ENCODE data around the gene VSIG8.
A peak's percentile ranks its signal among the peaks of the same experiment; 100 is the strongest.

The VSIG8 gene

DNA sequence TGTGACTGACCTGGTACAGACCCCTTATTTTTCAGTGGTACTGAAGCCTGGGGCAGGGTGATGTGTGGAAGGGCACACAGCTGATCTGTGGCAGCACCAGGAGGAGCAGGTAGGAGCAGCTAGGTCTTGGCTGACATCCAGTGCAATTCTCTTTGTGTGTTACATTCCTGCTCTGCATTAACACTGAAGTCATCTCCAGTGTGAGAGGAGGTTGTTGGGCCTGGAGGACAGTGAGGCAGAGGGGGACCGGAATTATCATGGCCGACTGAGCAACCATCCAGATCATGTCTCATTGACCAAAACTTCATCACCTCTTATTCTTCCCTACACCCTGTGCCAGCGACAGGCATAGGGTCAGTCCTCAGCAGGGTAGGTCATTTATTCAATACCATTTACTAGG, 34.3 kb downstream of the VSIG8 start:
- DNase-seq, result no peak

DNA sequence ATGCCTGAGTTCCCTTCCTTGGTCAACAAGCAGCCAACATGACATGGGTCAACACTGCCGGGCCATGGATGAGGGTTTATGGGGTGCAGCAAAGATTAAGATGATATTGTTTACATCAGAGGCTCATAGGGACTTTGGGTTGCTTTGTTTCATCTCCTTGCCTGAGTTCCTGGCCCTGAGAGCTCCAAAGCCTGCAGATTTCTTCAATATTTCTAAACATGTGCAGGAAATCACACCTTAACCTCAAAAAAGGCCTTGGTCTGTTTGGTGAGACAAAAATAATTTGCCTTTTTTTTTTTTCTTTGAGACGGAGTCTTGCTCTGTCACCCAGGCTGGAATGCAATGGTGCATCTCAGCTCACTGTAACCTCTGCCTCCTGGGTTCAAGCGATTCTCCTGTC, 34.9 kb downstream of the VSIG8 start:
- no peak for DNase-seq

DNA sequence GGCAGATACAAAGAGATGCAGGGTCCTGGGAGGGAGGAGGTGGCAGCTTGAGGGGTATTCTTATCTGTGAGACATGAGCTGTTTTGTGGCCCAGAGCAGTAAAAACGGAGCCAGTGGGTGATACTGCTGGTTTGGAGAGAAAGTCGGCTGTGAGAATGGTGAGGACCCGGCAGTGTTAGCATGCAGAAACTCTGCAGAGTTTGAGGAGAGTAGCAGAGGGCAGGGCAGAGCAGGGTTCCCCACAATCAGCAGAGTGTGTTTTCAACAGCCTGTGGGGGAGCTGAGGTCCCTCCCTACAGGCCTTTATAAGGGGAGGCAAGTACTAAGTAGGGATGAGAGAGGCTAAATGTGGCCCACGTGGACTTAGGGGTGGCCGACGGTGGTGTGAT, 35.4 kb downstream of the VSIG8 start:
- no peak for DNase-seq

DNA sequence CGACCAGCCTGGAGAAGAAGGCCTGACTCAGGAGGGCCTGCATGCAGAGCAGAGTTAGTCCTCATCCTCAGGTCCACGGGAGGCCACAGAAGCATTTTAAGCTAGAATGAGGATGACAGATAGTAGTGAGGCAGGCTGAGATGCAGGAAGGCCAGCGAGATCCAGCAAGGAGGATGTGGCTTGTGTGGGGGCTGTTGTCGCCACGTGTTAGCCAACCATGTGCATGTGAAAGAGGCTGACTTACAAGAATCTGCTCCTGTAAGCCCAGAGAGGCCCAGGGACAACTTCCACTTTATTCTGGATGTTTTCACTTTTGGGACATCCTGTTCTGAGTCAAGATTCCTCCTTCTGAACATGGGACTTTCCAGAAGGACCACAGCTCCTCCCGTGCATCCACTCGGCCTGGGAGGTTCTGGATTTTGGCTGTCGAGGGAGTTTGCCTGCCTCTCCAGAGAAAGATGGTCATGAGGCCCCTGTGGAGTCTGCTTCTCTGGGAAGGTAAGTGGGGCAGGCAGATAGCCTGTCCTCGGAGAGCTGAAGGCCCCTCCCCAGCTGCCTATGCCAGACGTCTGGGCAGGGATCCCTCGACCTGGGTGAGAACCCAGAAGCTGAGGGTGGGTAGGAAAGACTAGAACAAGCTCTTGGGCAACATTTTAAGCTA, 35.9 kb downstream of the VSIG8 start, which contains the start of gene SLAMF8:
Gene SLAMF8 (plus strand): TSS at position 433 of the 661 bp plus-strand sequence. CDS start 26 bp downstream, at position 459.
- DNase-seq, result no peak

DNA sequence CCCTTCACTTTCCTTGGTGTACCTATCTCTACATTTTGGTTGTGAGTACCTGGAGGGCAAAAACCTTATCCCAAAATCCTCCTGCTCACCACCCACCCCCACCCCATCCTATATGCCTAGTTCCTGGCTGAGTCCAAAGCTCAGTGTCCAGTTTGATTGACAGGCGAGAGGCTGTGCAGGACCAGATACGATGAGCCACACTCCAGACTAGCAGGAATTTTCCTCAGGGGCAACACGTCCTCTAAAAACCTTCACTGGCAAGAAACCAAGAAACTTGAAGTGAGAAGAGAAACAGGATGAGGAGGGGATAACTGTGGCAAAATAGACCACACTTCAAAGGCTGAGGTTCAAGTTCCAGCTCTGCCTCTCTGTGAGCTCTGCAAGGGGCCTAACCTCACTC, 36.9 kb downstream of the VSIG8 start:
- DNase-seq, result no peak

DNA sequence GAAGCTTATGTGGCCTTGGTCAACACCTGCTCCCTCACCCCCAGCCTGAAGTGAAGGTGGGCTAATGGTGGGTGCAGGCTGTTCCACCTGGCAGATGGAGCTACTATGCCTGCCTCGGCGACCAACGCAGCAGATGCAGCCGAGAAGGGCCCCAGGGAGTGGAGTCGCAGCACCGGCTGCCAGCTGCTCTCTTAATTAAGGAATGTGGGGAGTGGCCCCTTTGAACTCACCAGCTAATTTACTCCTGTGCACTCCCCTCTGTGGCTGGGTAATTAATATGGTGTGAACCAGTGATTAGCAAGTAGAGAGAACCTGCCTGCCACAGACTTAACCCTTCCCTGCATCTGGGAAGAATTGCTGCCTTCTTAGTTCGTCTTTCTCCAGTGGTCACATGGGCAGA, 39.1 kb downstream of the VSIG8 start:
- DNase-seq, result no peak

DNA sequence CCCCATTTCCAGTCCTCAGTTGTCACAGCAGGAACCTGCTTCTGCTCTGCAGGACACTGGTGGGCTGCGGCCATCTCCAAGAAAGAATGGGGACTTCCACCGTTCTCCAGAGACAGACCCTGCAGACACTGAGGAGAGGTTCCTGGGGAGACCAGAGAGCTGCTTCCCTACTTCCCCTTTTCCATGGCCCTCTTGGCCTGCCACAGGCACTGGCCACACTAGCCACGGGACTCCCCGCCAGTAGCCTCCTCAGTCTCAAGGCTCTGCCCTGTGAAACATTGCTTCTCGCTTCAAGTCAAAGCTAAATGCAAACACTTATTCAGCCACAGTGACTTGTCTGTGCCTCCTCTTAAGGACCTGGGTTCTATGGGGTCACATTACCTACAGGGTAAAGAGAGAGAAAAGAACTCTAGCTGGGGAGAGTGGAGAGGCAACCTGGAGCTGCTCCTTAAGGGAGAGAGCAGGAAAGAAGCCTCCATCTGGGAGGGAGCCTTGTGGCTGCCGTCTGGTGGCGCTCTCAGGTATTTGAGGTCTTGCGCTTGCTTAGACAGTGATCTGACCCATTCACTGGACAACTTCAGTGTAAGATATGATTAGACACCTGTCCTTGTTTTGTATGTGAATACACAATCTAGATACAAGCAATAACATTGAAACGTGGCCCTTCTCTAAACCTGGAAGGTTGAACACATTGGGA, 41.1 kb downstream of the VSIG8 start:
- peak; percentile 43 for DNase-seq

DNA sequence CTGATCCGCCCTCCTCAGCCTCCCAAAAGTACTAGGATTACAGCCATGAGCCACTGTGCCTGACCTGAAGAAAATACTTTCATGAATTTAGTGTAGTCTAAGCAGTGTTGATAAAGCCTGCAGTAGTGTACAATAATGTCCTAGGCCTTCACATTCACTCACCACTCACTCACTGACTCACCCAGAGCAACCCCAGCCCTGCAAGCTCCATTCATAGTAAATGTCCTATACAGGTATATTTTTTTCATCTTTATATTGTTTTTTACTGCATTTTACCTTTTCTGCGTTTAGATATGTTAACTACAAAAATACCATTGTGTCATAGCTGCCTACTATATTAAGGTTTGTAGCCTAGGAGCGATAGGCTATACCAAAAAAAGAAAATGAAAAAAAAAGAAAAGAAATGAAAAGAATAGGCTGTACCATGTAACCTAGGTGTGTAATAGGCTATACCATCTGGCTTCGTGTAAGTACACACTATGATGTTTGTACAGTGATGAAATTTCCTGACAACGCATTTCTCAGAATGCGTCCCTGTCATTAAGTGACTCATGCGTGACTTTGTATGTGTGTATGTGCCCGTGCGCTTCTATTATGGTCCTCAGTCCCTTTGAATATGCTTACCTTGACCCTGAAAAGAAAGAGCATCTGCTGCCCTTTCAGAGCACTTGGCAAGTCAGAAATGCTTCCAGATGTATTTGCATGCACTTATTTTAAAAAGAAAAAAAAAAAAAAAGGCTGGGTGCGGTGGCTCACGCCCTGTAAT, 45.0 kb downstream of the VSIG8 start:
- DNase-seq, result peak; percentile 69

DNA sequence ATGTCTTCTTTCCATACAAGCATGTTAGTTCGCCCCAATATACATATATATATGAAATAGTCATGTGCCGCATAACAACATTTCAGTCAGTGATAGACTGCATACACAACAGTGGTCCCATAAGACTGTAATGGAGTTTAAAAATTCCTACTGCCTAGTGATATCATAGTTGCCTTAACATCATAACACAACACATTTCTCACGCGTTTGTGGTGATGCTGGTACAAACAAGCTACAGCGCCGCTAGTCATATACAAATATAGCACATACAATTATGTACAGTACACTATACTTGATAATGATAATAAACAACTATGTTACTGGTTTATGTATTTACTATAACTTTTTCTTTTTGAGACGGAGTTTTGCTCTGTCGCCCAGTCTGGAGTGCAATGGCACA, 46.5 kb downstream of the VSIG8 start:
- no peak for DNase-seq

DNA sequence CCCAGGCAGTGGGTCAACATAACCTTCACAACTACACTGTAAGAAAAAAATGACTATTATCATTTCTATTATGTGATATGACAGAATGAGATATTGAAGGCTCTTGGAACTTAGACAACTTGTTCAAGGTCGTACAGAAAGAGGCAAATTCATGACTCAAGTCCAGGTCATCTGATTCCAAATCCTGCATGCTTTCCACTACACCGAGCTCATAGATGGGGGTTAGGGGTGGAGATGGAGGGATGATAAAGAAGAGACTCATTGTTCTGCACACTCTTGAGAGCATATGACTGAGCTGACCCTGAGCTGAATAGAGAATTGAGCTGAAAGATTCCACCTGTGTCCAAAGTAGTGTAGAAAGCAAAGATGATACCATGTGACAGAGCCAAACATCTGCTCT, 57.5 kb downstream of the VSIG8 start:
- no peak for DNase-seq

All from NCI-H1092 (cell line).